ENCODE measurements around the gene GRAP2. TPM values are rescaled to one million over a fixed set of nuclear protein-coding genes. Genes with fewer than 3 reads are reported as not detected.

The GRAP2 gene
- total and polyA plus RNA-seq, 2 of the 8 experiments (the other 6 are each of a cell fraction or from before 2014, with no cell fraction given), result 0.08 TPM; not detected in 1

- H3K27ac ChIP-seq (ENCODE audit: low read depth, low read length), result no peak overlapping the region
- H3K27me3 ChIP-seq (replicated peaks in 1 of 4; ENCODE audit: control insufficient read depth in 3 of 4, extremely low read depth in 1 of 4, insufficient read depth in 3 of 4, low read length in 3 of 4), result no peaks in the 10 kb centered on the region; a peak in 1 of 7 replicates
- no peak overlapping the region for H3K23ac ChIP-seq (ENCODE audit: insufficient read length)
- H3K4me2 ChIP-seq (ENCODE audit: insufficient read depth in 1 of 2, low read depth in 2 of 2, low read length in 2 of 2), result no peak overlapping the region; a peak in 1 of 4 replicates
- no peak overlapping the region for H3K18ac ChIP-seq (ENCODE audit: extremely low read depth, low read length)
- H3K4ac ChIP-seq (replicated peaks; ENCODE audit: insufficient read length, low read depth, low read length), result no peak overlapping the region
- no peak overlapping the region for H2AFZ ChIP-seq (ENCODE audit: low read length)
- no peak for FAIRE-seq
- ChIA-PET POLR2A (ENCODE audit: partially characterized antibody) (interaction anchor here (0.6 to 2.7 kb wide), 4 partner anchors 9 to 121 kb away, joined by 3 to 8 read pairs (median 4); partner anchors contain the start of gene FAM83F), CTCF (ENCODE audit: partially characterized antibody) (interaction anchor here (0.7 to 16.1 kb wide), 3 partner anchors 24 to 460 kb away, joined by 3 to 159 read pairs (median 3); no protein-coding TSS in a partner anchor)
- no peak overlapping the region for H2BK120ac ChIP-seq (replicated peaks; ENCODE audit: low read depth, low read length)
- H3K9me3 ChIP-seq (ENCODE audit: insufficient read depth in 2 of 2, low read depth in 1 of 2, low read length in 1 of 2), result no peaks in the 10 kb centered on the region
- H4K91ac ChIP-seq (replicated peaks; ENCODE audit: insufficient read length, low read length), result no peak overlapping the region
- H2BK15ac ChIP-seq (ENCODE audit: low read length), result no peak overlapping the region
- H3K4me3 ChIP-seq (ENCODE audit: extremely low read depth in 1 of 4, insufficient read depth in 2 of 4, low read depth in 3 of 4, low read length in 4 of 4), result no peak overlapping the region
- H4K20me1 ChIP-seq (replicated peaks in 1 of 2; ENCODE audit: control insufficient read depth in 1 of 2, insufficient read depth in 2 of 2, low read length in 2 of 2), result peaks cover 0 to 12% of the 10 kb centered on the region in 2 experiments
- WGBS, 2 experiments (ENCODE audit: extremely low coverage in 1 of 2, insufficient coverage in 1 of 2, insufficient read length in 1 of 2, insufficient replicate concordance in 2 of 2, low coverage in 1 of 2, low lambda C conversion rate in 2 of 2, missing lambda C conversion rate in 1 of 2), result 89% methylated on average over 5 of the region's 6 CpGs; no CpG with 5 or more reads in 1 of the 2 experiments
- no peak overlapping the region for H3K14ac ChIP-seq (ENCODE audit: insufficient read length)
- no peak overlapping the region for H3K56ac ChIP-seq (replicated peaks; ENCODE audit: insufficient read length, low read depth, low read length)
- H3K9ac ChIP-seq (replicated peaks in 1 of 4; ENCODE audit: extremely low read depth in 1 of 4, low read depth in 3 of 4, low read length in 3 of 4), result no peak overlapping the region
- H2BK12ac ChIP-seq (ENCODE audit: low read depth, low read length), result no peak overlapping the region
- no peak overlapping the region for H2BK20ac ChIP-seq (ENCODE audit: low read length)
- H3K79me1 ChIP-seq (ENCODE audit: low read depth, low read length), result peaks cover 3% of the 10 kb centered on the region; the same call in 1 of the 2 replicates
- H3K23me2 ChIP-seq (ENCODE audit: low read depth, low read length), result no peaks in the 10 kb centered on the region; the same call in 1 of the 2 replicates
- peaks cover 3 to 47% of the 10 kb centered on the region in 2 experiments for H3K79me2 ChIP-seq (ENCODE audit: control insufficient read depth in 1 of 2, insufficient read depth in 2 of 2, low read length in 2 of 2)
- H4K5ac ChIP-seq (ENCODE audit: insufficient read length, low read depth, low read length), result no peak overlapping the region
- H4K8ac ChIP-seq (ENCODE audit: extremely low read depth, insufficient read depth, low read length), result no peak overlapping the region
- no peak for DNase-seq (ENCODE audit: low read depth in 1 of 2, low spot score in 2 of 2)
- no peak overlapping the region for H2BK5ac ChIP-seq (ENCODE audit: low read depth, low read length)
- no peaks in the 10 kb centered on the region for H3K36me3 ChIP-seq (ENCODE audit: control insufficient read depth in 2 of 4, insufficient read depth in 4 of 4, low read length in 3 of 4)
- H3K4me1 ChIP-seq (replicated peaks in 1 of 4; ENCODE audit: control insufficient read depth in 3 of 4, insufficient read depth in 4 of 4, low read length in 3 of 4), result peaks cover 16 to 41% (median 34%) of the 10 kb centered on the region in 4 experiments
- H2AK5ac ChIP-seq (ENCODE audit: low read depth, low read length), result no peak overlapping the region
- no peak for TF ChIP-seq FOSL1 (IDR thresholded peaks at IDR 0.05; ENCODE audit: insufficient read depth, low read depth, low read length)
- no peak for TF ChIP-seq KDM5A (IDR thresholded peaks at IDR 0.05; ENCODE audit: low read length)
- TF ChIP-seq TAF7 (optimal IDR thresholded peaks at IDR 0.05; ENCODE audit: borderline replicate concordance, low read depth, low read length), result no peak
- TF ChIP-seq GABPA (IDR thresholded peaks at IDR 0.05; ENCODE audit: borderline replicate concordance, insufficient read depth, low read length), result no peak
- no peak for TF ChIP-seq CTCF (IDR thresholded peaks at IDR 0.05; ENCODE audit: control extremely low read depth in 1 of 3, insufficient read depth in 1 of 3, low read depth in 1 of 3, low read length in 3 of 3)
- TF ChIP-seq YY1 (IDR thresholded peaks at IDR 0.05; ENCODE audit: low read depth, low read length), result no peak
- TF ChIP-seq POLR2AphosphoS5 (IDR thresholded peaks at IDR 0.05; ENCODE audit: low read depth, low read length), result no peak
- no peak for TF ChIP-seq BACH1 (IDR thresholded peaks at IDR 0.05; ENCODE audit: low read length)
- no peak for TF ChIP-seq SP2 (IDR thresholded peaks at IDR 0.05; ENCODE audit: low read length)
These were observed 102.2 kb downstream of the GRAP2 start for GRCh38 chr22:40002935-40003715.

Data from H1 (cell line).